GM23338 (cell line): Measurements from ENCODE around the gene TP53BP2. TPM values are rescaled to one million over a fixed set of nuclear protein-coding genes. Genes with fewer than 3 reads are reported as not detected.
A peak's percentile ranks its signal among the peaks of the same experiment; 100 is the strongest.

Source experiments
- ATAC-seq: fragments of 200-7000 bp; cut with Tn5 transposase; 3 replicates; pipeline ENCODE4 v1.9.1; 2020
- DNase-seq: peaks from one replicate; pipeline ENCODE4 v3.0.0-alpha.2; 2015; ENCODE audit warnings: low spot score
- H2AFZ ChIP-seq: fragments of 200-600 bp; sonication (generic); 2 replicates; pipeline ENCODE4 v1.8.0; 2016; ENCODE audit warnings: antibody characterized with exemption, mild to moderate bottlenecking, moderate library complexity
- H3F3A ChIP-seq: fragments of 200-600 bp; sonication (generic); replicated peaks from 2 replicates; pipeline ENCODE4 v1.8.0; 2017; ENCODE audit warnings: antibody characterized with exemption, mixed run types, low read depth
- H3K27ac ChIP-seq: fragments of 200-600 bp; sonication (generic); 2 replicates; pipeline ENCODE4 v1.6.1; 2016; ENCODE audit warnings: low read depth
- H3K27me3 ChIP-seq: fragments of 200-600 bp; sonication (generic); 2 replicates; pipeline ENCODE4 v1.8.0; 2016; ENCODE audit warnings: mild to moderate bottlenecking, mixed run types, moderate library complexity; ENCODE audit not compliant: insufficient read depth
- H3K36me3 ChIP-seq: fragments of 200-600 bp; sonication (generic); 2 replicates; pipeline ENCODE4 v1.8.0; 2016; ENCODE audit warnings: mild to moderate bottlenecking; ENCODE audit not compliant: insufficient read depth
- H3K4me1 ChIP-seq: fragments of 200-600 bp; sonication (generic); 2 replicates; pipeline ENCODE4 v1.8.0; 2016; ENCODE audit warnings: mild to moderate bottlenecking, moderate library complexity; ENCODE audit not compliant: insufficient read depth
- H3K4me2 ChIP-seq: fragments of 200-600 bp; sonication (generic); 2 replicates; pipeline ENCODE4 v1.7.1; 2017; ENCODE audit warnings: mixed run types
- H3K4me3 ChIP-seq: fragments of 200-600 bp; sonication (generic); 2 replicates; pipeline ENCODE4 v1.6.1; 2016; ENCODE audit warnings: mixed run types
- H3K79me2 ChIP-seq: fragments of 200-600 bp; sonication (generic); replicated peaks from 2 replicates; pipeline ENCODE4 v1.8.0; 2017; ENCODE audit warnings: mild to moderate bottlenecking; ENCODE audit not compliant: insufficient read depth
- H3K9me2 ChIP-seq: fragments of 200-600 bp; sonication (generic); 2 replicates; pipeline ENCODE4 v1.8.0; 2017; ENCODE audit not compliant: insufficient read depth
- H4K20me1 ChIP-seq: fragments of 200-600 bp; sonication (generic); replicated peaks from 2 replicates; pipeline ENCODE4 v1.8.0; 2017; ENCODE audit warnings: mild to moderate bottlenecking; ENCODE audit not compliant: insufficient read depth
- H3K27ac Mint-ChIP-seq: 2 replicates; pipeline ENCODE4 v1.8.0; 2020; ENCODE audit warnings: inconsistent platforms, mild to moderate bottlenecking, moderate library complexity, mixed read lengths
- H3K27me3 Mint-ChIP-seq: 3 replicates; pipeline ENCODE4 v1.8.0; 2022; ENCODE audit warnings: low read depth, mild to moderate bottlenecking, moderate library complexity, mixed read lengths, inconsistent platforms; ENCODE audit not compliant: insufficient read depth, poor library complexity
- H3K36me3 Mint-ChIP-seq: 3 replicates; pipeline ENCODE4 v1.8.0; 2021; ENCODE audit warnings: low read depth, mild to moderate bottlenecking, inconsistent platforms, moderate library complexity, mixed read lengths
- H3K4me1 Mint-ChIP-seq: 3 replicates; pipeline ENCODE4 v1.8.0; 2020; ENCODE audit warnings: mild to moderate bottlenecking, inconsistent platforms, mixed read lengths
- H3K4me3 Mint-ChIP-seq: 3 replicates; pipeline ENCODE4 v1.8.0; 2021; ENCODE audit warnings: moderate library complexity, mild to moderate bottlenecking, inconsistent platforms, mixed read lengths
- H3K9me3 Mint-ChIP-seq: 3 replicates; pipeline ENCODE4 v1.8.0; 2020; ENCODE audit warnings: moderate library complexity, mild to moderate bottlenecking, inconsistent platforms, mixed read lengths
- CREB1 ChIP-seq: fragments of 250-450 bp; sonication (Bioruptor Pico); IDR thresholded peaks from 2 replicates; pipeline ENCODE4 v1.5.0; 2020; ENCODE audit warnings: low read depth, mild to moderate bottlenecking, moderate library complexity
- CTCF ChIP-seq, 2 experiments: fragments of 200-600 bp in 1 of 2; sonication (generic) in 1 of 2; conservative IDR thresholded peaks; 2 replicates each; pipeline versions ENCODE4 v1.5.1 to v1.6.1; 2016 to 2017; ENCODE audit warnings: antibody characterized with exemption in 2 of 2, low read depth in 2 of 2, mild to moderate bottlenecking in 2 of 2, moderate library complexity in 1 of 2
- ETS1 ChIP-seq: IDR thresholded peaks from 2 replicates; pipeline ENCODE4 v1.6.1; 2016; ENCODE audit warnings: antibody characterized with exemption
- EZH2 ChIP-seq: fragments of 200-600 bp; sonication (generic); IDR thresholded peaks from one replicate; pipeline ENCODE4 v1.8.0; 2017; ENCODE audit warnings: antibody characterized with exemption, mild to moderate bottlenecking, low read depth; ENCODE audit not compliant: unreplicated experiment
- EZH2phosphoT487 ChIP-seq: fragments of 200-600 bp; sonication (generic); IDR thresholded peaks from one replicate; pipeline ENCODE4 v1.8.1; 2018; ENCODE audit warnings: antibody characterized with exemption; ENCODE audit not compliant: unreplicated experiment
- JUNB ChIP-seq: IDR thresholded peaks from one replicate; pipeline ENCODE4 v1.6.1; 2016; ENCODE audit warnings: antibody characterized with exemption; ENCODE audit not compliant: unreplicated experiment
- NANOG ChIP-seq: IDR thresholded peaks from 2 replicates; pipeline ENCODE4 v1.6.1; 2016; ENCODE audit warnings: antibody characterized with exemption, borderline replicate concordance
- POLR2AphosphoS5 ChIP-seq: IDR thresholded peaks from 2 replicates; pipeline ENCODE4 v1.6.1; 2016; ENCODE audit warnings: antibody characterized with exemption, low read depth
- REST ChIP-seq: IDR thresholded peaks from one replicate; pipeline ENCODE4 v1.6.1; 2018; ENCODE audit warnings: antibody characterized with exemption; ENCODE audit not compliant: unreplicated experiment
- STAT1 ChIP-seq: IDR thresholded peaks from one replicate; pipeline ENCODE4 v1.6.1; 2016; ENCODE audit warnings: antibody characterized with exemption; ENCODE audit not compliant: unreplicated experiment
- ZNF114 ChIP-seq: fragments of 250-450 bp; sonication (Bioruptor Pico); IDR thresholded peaks from 2 replicates; pipeline ENCODE4 v1.5.0; 2020; ENCODE audit warnings: mild to moderate bottlenecking, moderate library complexity
- ZNF331 ChIP-seq: fragments of 250-450 bp; sonication (Bioruptor Pico); IDR thresholded peaks from 2 replicates; pipeline ENCODE4 v1.5.0; 2020; ENCODE audit warnings: low read depth, mild to moderate bottlenecking, moderate library complexity
- ZNF462 ChIP-seq: fragments of 250-450 bp; sonication (Bioruptor Pico); IDR thresholded peaks from 2 replicates; pipeline ENCODE4 v1.5.0; 2020; ENCODE audit warnings: mild to moderate bottlenecking, moderate library complexity
- polyA plus RNA-seq: library from polyadenylated mRNA; unstranded; fragments of >200 nt; fragmentation: Nextera tagmentation; extraction: Ambion mirVana; gene quantifications from 2 replicates; pipeline ENCODE4 v1.2.1, GENCODE V29; 2016
- total RNA-seq: library from RNA; depleted of rRNA; stranded (reverse); fragments of >200 nt; shearing (Covaris generic); gene quantifications from 2 replicates; pipeline ENCODE4 v1.2.3, GENCODE V29; 2014

The TP53BP2 gene
- total and polyA plus RNA-seq, 2 experiments from 2014 or later = 10.1 to 32.9 TPM

DNA sequence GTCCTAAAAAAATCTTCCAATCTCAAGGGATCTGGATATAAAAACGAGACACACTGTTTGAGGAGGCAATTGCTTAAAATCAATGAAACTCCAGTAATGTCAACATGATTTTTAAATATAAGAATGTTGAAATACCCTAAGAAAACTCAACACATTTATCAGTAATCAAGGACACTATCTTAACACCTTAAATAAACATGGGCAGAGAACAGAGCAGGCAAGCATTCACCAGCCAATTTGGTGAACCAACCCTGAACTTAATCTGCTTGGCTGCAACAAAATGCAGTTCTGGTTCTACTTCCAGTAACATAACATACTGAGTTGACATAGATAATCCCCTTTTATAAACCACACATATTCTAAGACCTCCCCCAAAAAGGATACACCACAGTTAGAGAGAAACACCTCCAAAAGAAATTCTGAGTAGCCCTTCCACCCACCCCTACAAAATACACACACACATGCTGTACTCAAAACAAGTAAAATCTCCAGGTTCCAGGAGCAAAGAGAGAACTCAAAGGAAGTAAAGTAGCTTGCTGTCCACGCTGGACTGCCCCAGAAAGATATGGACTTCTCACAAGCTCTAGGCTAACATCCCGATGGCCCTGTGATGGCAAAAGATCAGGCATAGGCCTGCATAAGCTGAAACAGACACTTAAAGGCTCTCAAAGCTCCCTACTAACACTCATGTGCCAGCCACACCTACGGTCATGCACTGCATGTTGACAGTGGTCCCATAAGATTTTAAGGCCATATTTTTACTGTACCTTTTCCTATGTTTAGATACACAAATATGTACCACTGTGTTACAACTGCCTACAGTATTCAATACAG lies 30.5 kb downstream of the TP53BP2 start:
- no peaks in the 10 kb centered on the region for H3K27me3 Mint-ChIP-seq
- DNase-seq (no peak), ATAC-seq (no peak)
- Histone ChIP-seq H3K27ac (no peak overlapping the region), H2AFZ (no peak overlapping the region), H3K79me2 (peaks cover 52% of the 10 kb centered on the region), H4K20me1 (peaks cover 12% of the 10 kb centered on the region), H3K27me3 (no peaks in the 10 kb centered on the region), H3K9me2 (no peaks in the 10 kb centered on the region), H3F3A (no peaks in the 10 kb centered on the region), H3K4me2 (no peak overlapping the region), H3K4me1 (no peaks in the 10 kb centered on the region), H3K4me3 (no peak overlapping the region), H3K36me3 (peaks cover 5% of the 10 kb centered on the region)
- peaks cover 6% of the 10 kb centered on the region for H3K4me1 Mint-ChIP-seq
- TF ChIP-seq POLR2AphosphoS5 (no peak), STAT1 (no peak), JUNB (no peak), ZNF462 (CRISPR knock-in tag) (no peak), ZNF331 (no peak), ZNF114 (CRISPR knock-in tag) (no peak), CREB1 (CRISPR knock-in tag) (no peak), EZH2 (no peak), ETS1 (no peak), REST (no peak), CTCF (conservative IDR thresholded peaks at IDR 0.05; ENCODE audit: low read depth in 2 of 2) (no peak), EZH2phosphoT487 (no peak), NANOG (no peak)
- H3K4me3 Mint-ChIP-seq = no peak overlapping the region
- peak overlapping the region; percentile 33; the same call in 1 of the 2 replicates for H3K27ac Mint-ChIP-seq
- H3K9me3 Mint-ChIP-seq = no peaks in the 10 kb centered on the region
- peaks cover 51% of the 10 kb centered on the region for H3K36me3 Mint-ChIP-seq
